Activated CD8-positive, alpha-beta memory T cell treated with anti-CD3 and anti-CD28 coated beads, Interleukin-2, amount 10 ng/mL, durations not matched to agents 7 days and 5 days (primary cell): ENCODE data around the gene NUBPL. TPM values are rescaled to one million over a fixed set of nuclear protein-coding genes. Genes with fewer than 3 reads are reported as not detected.
"Not testable (repeated sequence)": the region's sequence is repeated elsewhere in the genome, so short reads cannot be mapped to it uniquely, and the experiment has no call there.

ENCODE experiments used
- ATAC-seq: fragments of 150-1000 bp; cut with Tn5 transposase; one replicate; pipeline ENCODE4 v1.10.0; 2021; ENCODE audit warnings: moderate library complexity
- CTCF ChIA-PET: fragments of 350-600 bp; sonication (Branson Sonifier 250); formaldehyde crosslinking; loops from one replicate; lab custom pipeline; 2021; ENCODE audit warnings: antibody characterized with exemption; lab: Charles Lee
- DNase-seq: peaks from one replicate; pipeline ENCODE4 v3.0.0-alpha.2; 2020
- H3K27ac Mint-ChIP-seq: one replicate; pipeline ENCODE4 v1.8.0; 2021; ENCODE audit warnings: mild to moderate bottlenecking, mixed read lengths
- H3K27me3 Mint-ChIP-seq: one replicate; pipeline ENCODE4 v1.8.0; 2021; ENCODE audit warnings: mixed read lengths
- H3K36me3 Mint-ChIP-seq: one replicate; pipeline ENCODE4 v1.8.0; 2021; ENCODE audit warnings: mild to moderate bottlenecking, mixed read lengths
- H3K4me1 Mint-ChIP-seq: one replicate; pipeline ENCODE4 v1.8.0; 2021; ENCODE audit warnings: mixed read lengths
- H3K4me3 Mint-ChIP-seq: one replicate; pipeline ENCODE4 v1.8.0; 2021; ENCODE audit warnings: mild to moderate bottlenecking, moderate library complexity, mixed read lengths
- H3K9me3 Mint-ChIP-seq: one replicate; pipeline ENCODE4 v1.8.0; 2022; ENCODE audit warnings: low read depth, mixed read lengths
- total RNA-seq, 2 experiments: library from RNA; stranded (reverse); gene quantifications; one replicate each; pipeline ENCODE4 v1.2.3, GENCODE V29; 2021

The NUBPL gene
- total RNA-seq, 2 experiments from 2014 or later, result 6.3 to 7.4 TPM

DNA sequence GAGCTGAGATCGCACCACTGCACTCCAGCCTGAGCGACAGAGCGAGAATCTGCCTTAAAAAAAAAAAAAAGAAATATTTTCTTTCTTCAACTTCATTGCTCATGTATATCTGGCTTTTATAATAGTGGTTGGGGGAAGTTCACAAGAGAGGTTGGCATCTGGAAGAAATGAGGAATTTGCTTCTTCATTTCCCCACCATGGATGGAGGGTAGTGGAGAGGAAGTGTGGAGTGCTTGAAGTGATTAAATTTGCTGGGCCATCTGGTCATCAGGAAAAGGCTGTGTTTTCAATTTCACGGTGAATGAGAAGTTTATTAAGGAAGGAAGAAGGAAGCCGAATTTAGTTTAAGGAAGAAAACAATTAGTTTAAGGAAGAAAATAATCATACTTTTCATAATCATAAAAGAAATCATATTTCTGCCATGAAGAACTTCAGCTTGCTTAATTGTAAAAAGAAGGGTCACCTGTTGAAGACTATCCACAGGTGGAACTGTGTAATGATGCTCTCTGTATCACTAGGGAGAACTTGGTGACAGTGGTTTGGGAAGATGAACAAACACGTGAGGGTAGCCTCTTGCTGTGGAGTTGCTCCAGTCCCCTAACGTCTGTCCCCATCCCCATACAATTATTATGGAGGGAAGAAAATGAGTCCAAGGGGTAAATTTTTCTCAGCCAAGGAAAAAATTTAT is 318.6 kb downstream of the NUBPL start:
- no peak overlapping the region for H3K27ac Mint-ChIP-seq
- DNase-seq (no peak), ATAC-seq (no peak)
- H3K4me1 Mint-ChIP-seq, result no peaks in the 10 kb centered on the region
- H3K4me3 Mint-ChIP-seq, result no peak overlapping the region
- peaks cover under 1% of the 10 kb centered on the region for H3K27me3 Mint-ChIP-seq
- CTCF ChIA-PET, result no interaction called here
- no peaks in the 10 kb centered on the region for H3K36me3 Mint-ChIP-seq
- no peaks in the 10 kb centered on the region for H3K9me3 Mint-ChIP-seq

DNA sequence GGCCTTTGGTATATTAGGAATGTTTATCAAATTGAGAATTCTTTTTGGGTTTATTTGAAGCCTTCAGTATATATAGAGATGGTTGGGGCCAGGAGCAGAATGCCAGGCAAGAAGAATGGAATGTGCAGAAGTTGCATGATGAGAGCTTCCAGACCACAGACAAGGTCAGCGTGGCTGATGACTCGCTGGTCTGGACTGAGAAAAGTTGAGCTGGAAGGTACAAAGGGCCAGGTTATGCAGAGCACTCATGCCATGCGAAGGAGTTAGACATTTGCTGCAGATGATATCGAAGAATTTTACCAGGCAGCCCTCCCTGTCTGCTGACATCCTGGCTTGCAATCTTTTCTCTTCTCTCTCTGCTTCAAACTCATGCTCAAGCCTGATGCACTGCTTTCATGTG is 319.7 kb downstream of the NUBPL start:
- Mint-ChIP-seq H3K27me3 (peaks cover 3% of the 10 kb centered on the region), H3K9me3 (no peaks in the 10 kb centered on the region), H3K4me3 (no peak overlapping the region), H3K36me3 (no peaks in the 10 kb centered on the region), H3K4me1 (no peaks in the 10 kb centered on the region), H3K27ac (no peak overlapping the region)
- CTCF ChIA-PET, result no interaction called here
- ATAC-seq, result no peak
- DNase-seq, result no peak

DNA sequence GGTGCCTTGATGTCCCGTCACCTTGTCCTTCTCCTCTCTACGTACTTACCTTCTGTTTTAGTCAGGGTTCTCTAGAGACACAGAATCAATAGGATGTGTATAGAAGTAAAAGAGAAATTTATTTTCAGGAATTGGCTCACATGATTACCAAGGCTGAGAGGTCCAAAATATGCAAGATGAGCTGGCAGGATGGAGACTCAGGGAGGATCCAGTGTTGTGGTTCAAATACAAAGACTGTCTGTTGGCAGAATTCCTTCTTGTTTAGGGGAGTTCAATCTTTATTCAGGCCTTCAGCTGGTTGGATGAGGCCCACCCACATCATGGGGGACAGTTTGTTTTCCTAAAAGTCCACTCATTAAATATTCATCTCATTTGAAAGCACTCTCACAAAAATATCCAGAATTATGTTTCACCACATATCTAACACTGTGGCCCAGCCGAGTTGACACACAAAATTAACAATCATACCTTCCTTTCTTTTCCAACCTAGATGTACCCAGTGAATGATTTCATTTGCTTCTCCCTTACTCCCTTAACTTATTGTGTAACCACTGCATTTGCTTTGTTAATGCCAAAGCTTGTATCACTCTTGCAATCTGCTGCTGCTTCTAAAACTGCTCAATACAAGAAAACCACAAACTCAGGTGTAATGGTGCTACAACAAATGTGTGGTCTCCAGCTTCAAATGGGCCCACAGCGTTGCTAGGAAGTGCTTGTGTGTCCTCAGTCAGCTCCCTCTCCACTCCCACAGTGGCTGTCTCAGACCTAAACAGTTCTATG is 320.5 kb downstream of the NUBPL start:
- ATAC-seq (no peak), DNase-seq (no peak)
- H3K4me3 Mint-ChIP-seq, result no peak overlapping the region
- H3K4me1 Mint-ChIP-seq, result no peaks in the 10 kb centered on the region
- H3K36me3 Mint-ChIP-seq, result no peaks in the 10 kb centered on the region
- H3K27ac Mint-ChIP-seq, result no peak overlapping the region
- peaks cover 3% of the 10 kb centered on the region for H3K27me3 Mint-ChIP-seq
- H3K9me3 Mint-ChIP-seq, result no peaks in the 10 kb centered on the region
- CTCF ChIA-PET, result no interaction called here

DNA sequence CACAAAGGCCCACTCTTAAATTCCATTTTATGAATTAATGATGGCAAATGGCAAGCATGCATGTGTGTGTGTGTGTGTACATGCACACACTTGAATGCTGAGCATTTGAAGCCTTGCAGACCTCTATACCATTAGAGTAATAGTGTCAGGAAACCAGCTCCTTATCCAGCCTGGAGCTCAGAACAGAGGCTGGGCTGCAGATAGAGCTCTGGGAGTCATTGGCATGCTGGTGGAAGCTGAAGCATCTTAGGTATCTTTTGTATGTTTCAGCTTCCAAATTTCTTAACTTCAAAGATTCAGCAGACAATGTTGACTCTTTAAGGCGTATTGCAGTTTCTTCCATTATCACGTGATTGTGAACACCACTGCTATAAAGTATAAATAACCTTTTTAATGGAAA is 323.0 kb downstream of the NUBPL start:
- H3K4me1 Mint-ChIP-seq, result no peaks in the 10 kb centered on the region
- H3K36me3 Mint-ChIP-seq, result no peaks in the 10 kb centered on the region
- no peak overlapping the region for H3K4me3 Mint-ChIP-seq
- H3K9me3 Mint-ChIP-seq, result no peaks in the 10 kb centered on the region
- no peak for ATAC-seq
- CTCF ChIA-PET, result no interaction called here
- H3K27ac Mint-ChIP-seq, result no peak overlapping the region
- peaks cover 14% of the 10 kb centered on the region for H3K27me3 Mint-ChIP-seq
- DNase-seq, result no peak

DNA sequence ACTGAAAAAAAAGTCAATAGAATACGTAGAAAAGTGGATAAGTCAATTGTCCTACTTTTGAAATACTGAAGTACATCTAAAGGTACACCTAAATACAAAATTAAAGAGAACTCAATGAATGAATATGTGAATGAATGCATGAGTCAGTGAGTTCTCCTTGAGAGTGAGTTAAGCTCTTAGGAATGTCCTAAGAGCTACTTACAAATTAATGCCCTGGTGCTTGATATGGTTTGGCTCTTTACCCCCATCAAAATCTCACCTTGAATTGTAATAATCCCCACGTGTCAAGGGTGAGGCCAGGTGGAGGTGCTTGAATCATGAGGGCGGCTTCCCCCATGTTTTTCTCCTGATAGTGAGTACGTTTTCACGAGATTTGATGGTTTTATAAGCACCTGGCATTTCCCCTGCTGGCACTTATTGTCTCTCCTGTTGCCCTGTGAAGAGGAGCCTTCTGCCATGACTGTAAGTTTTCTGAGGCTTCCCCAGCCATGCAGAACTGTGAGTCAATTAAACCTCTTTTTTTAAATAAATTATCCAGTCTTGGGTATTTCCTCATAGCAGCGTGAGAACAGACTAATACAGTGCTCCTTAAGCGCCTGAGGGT is 323.7 kb downstream of the NUBPL start:
- H3K9me3 Mint-ChIP-seq, result no peaks in the 10 kb centered on the region
- peaks cover 15% of the 10 kb centered on the region for H3K27me3 Mint-ChIP-seq
- H3K4me3 Mint-ChIP-seq, result no peak overlapping the region
- no peak overlapping the region for H3K27ac Mint-ChIP-seq
- H3K36me3 Mint-ChIP-seq, result no peaks in the 10 kb centered on the region
- H3K4me1 Mint-ChIP-seq, result no peaks in the 10 kb centered on the region
- ATAC-seq (no peak), DNase-seq (no peak)
- CTCF ChIA-PET, result no interaction called here

DNA sequence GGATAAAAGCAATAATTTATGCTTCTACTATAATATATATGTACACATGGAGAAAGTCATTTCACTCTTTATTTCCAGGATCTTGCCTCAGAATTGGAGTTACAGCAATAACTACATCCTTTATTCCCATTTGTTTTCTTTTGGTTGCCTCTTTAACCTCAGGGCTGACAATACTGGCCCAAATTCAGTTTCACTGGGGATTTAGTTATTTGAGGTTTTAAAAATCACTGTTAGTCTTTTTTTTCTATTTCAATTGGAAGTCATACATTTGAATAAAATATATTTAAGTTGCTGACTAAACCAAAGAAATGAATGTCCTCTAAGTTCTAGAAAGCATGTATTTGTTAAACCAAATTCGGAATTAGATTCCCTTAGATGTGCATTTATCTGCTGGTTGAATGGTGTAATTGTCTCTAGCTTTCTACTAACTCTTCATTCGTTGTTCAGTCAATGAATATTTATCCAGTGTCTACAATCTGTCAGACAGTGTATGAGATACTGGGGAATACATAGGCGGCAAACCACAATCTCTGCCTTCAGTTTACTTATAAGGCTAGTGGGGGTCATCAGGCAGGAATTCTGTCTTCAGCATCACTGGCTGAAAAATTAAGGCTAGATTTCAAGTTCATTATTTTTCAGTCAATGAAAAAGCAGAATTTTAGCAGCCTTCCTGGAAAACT is 325.1 kb downstream of the NUBPL start:
- Mint-ChIP-seq H3K4me1 (no peaks in the 10 kb centered on the region), H3K9me3 (no peaks in the 10 kb centered on the region), H3K4me3 (no peak overlapping the region), H3K27ac (no peak overlapping the region), H3K36me3 (no peaks in the 10 kb centered on the region), H3K27me3 (peaks cover 15% of the 10 kb centered on the region)
- ATAC-seq (no peak), DNase-seq (no peak)
- CTCF ChIA-PET, result no interaction called here

DNA sequence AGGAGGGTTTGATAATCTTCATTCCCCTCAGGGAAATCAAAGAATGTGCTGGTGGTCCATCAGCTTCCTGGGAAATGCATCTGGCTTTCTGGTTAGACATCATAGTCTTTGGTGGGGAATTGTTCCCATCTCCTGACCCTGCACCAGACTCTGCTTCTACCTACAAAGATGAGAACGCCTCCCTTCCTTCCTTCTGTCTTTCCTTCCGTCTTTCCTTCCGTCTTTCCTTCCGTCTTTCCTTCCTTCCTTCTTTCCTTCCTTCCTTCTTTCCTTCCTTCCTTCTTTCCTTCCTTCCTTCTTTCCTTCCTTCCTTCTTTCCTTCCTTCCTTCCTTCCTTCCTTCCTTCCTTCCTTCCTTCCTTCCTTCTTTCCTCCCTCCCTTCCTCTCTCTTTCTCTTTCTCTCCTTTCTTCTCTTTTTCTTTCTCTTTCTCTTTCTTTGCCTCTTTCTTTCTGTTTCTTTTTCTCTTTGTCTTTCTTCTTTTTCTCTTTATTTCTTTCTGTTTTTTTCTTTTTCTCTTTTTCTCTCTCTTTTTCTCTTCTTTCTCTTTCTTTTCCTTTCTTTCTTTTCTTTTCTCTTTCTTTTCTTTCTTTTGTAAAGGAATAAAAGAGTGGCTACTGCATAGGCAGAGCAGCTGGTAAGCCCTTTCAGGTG is 326.9 kb downstream of the NUBPL start:
- ATAC-seq (no peak), DNase-seq (no peak)
- H3K36me3 Mint-ChIP-seq, result no peaks in the 10 kb centered on the region
- CTCF ChIA-PET, result no interaction called here
- H3K4me3 Mint-ChIP-seq, result no peak overlapping the region
- H3K27me3 Mint-ChIP-seq, result peaks cover 18% of the 10 kb centered on the region
- H3K9me3 Mint-ChIP-seq, result no peaks in the 10 kb centered on the region
- no peak overlapping the region for H3K27ac Mint-ChIP-seq
- H3K4me1 Mint-ChIP-seq, result no peaks in the 10 kb centered on the region

- H3K4me1 Mint-ChIP-seq, result no peaks in the 10 kb centered on the region
- peaks cover 18% of the 10 kb centered on the region for H3K27me3 Mint-ChIP-seq
- no peaks in the 10 kb centered on the region for H3K9me3 Mint-ChIP-seq
- DNase-seq (no peak), ATAC-seq (no peak)
- CTCF ChIA-PET, result no interaction called here
- H3K27ac Mint-ChIP-seq, result no peak overlapping the region
- H3K4me3 Mint-ChIP-seq, result no peak overlapping the region
- H3K36me3 Mint-ChIP-seq, result no peaks in the 10 kb centered on the region
These were observed 328.1 kb downstream of the NUBPL start for GRCh38 chr14:31889297-31889696.

DNA sequence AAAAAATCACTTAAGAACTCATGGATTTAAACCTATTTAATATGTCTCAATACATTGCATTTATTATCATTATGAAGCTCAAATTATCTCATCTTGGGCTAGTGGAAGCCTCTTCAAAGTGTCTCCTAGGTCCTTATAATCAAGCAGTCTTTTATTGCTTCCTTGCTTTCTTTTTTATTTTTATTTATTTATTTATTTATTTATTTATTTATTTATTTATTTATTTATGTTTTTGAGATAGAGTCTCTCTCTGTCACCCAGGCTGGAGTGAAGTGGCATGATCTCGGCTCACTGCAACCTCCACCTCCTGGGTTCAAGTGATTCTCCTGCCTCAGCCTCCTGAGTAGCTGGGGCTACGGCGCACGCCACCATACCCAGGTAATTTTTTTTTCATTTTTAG is 329.0 kb downstream of the NUBPL start:
- ATAC-seq, H3K4me1 Mint-ChIP-seq, H3K36me3 Mint-ChIP-seq, H3K9me3 Mint-ChIP-seq, H3K4me3 Mint-ChIP-seq, CTCF ChIA-PET, DNase-seq, H3K27ac Mint-ChIP-seq: not testable (repeated sequence)
- H3K27me3 Mint-ChIP-seq, result peaks cover 15% of the 10 kb centered on the region

DNA sequence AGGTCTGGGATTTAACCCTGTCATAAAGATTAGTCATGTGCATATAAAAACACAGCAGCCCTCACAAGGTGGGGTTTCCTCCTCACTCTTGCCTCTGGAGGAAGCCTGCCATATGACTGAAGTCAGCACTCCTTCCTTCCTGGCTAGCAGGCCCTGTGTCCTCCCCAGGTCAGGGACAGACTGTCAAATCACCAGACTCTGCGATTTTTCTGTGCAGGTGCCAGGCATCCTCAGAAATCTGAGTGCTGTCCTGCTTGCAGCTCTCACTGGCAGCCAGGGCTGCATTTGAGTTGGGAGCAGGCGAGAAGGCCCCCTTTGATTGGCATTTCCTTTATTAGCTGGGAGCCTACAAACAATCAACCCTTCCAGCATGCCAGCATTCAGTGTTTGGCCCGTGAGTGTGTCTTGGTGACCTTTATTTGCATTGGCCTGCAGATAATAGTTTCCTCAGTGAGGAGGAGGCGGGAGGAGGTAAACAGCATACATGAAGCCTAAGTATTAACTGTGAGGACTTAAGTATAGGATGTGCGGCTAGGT is 332.1 kb downstream of the NUBPL start:
- Mint-ChIP-seq H3K27ac (no peak overlapping the region), H3K9me3 (no peaks in the 10 kb centered on the region), H3K4me1 (no peaks in the 10 kb centered on the region), H3K4me3 (no peak overlapping the region), H3K27me3 (peaks cover 11% of the 10 kb centered on the region), H3K36me3 (no peaks in the 10 kb centered on the region)
- CTCF ChIA-PET, result no interaction called here
- DNase-seq (no peak), ATAC-seq (no peak)

DNA sequence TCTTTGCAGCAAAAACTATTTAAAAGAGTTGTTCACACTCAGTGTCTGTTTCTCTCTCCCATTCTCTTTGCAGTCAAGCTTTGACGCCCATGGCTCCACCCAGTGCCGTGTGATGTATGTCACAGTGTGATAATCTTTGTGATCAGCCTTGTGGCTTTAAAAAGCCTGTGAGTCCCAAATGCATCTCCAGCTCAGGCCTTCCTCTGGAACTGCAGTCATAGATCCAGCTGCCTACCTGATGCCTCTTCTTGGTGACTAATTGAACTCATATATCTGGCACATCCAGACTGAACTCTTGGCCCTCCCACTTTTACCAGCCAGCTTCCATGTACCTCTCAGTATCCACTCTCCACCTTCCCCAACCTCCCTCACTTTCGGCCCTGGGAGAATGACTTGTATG is 333.1 kb downstream of the NUBPL start:
- DNase-seq (no peak), ATAC-seq (no peak)
- Mint-ChIP-seq H3K27ac (no peak overlapping the region), H3K4me1 (no peaks in the 10 kb centered on the region), H3K27me3 (peaks cover 7% of the 10 kb centered on the region), H3K9me3 (no peaks in the 10 kb centered on the region), H3K36me3 (no peaks in the 10 kb centered on the region), H3K4me3 (no peak overlapping the region)
- CTCF ChIA-PET, result no interaction called here

- H3K4me3 Mint-ChIP-seq, result no peak overlapping the region
- no peaks in the 10 kb centered on the region for H3K36me3 Mint-ChIP-seq
- no peaks in the 10 kb centered on the region for H3K9me3 Mint-ChIP-seq
- no peak for ATAC-seq
- H3K27ac Mint-ChIP-seq, result no peak overlapping the region
- no peak for DNase-seq
- CTCF ChIA-PET, result no interaction called here
- H3K27me3 Mint-ChIP-seq, result peaks cover 7% of the 10 kb centered on the region
- no peaks in the 10 kb centered on the region for H3K4me1 Mint-ChIP-seq
These were observed 334.0 kb downstream of the NUBPL start for GRCh38 chr14:31895206-31895605.

- CTCF ChIA-PET, result no interaction called here
- no peak overlapping the region for H3K4me3 Mint-ChIP-seq
- no peaks in the 10 kb centered on the region for H3K36me3 Mint-ChIP-seq
- H3K4me1 Mint-ChIP-seq, result no peaks in the 10 kb centered on the region
- ATAC-seq (no peak), DNase-seq (no peak)
- H3K9me3 Mint-ChIP-seq, result no peaks in the 10 kb centered on the region
- no peak overlapping the region for H3K27ac Mint-ChIP-seq
- H3K27me3 Mint-ChIP-seq, result peaks cover 7% of the 10 kb centered on the region
These were observed 334.4 kb downstream of the NUBPL start for GRCh38 chr14:31895646-31896045.
